DMS53 treated with DMSO at 0.1 percent for 48 hours (cell line): Measurements from ENCODE around the gene OR1F1.
A peak's percentile ranks its signal among the peaks of the same experiment; 100 is the strongest.
"Not testable (repeated sequence)": the region's sequence is repeated elsewhere in the genome, so short reads cannot be mapped to it uniquely, and the experiment has no call there.

Experiments used
- DNase-seq: peaks from one replicate; lab custom pipeline; 2025; ENCODE audit not compliant: unreplicated experiment; lab: John Stamatoyannopoulos, UW

Gene OR1F1

DNA sequence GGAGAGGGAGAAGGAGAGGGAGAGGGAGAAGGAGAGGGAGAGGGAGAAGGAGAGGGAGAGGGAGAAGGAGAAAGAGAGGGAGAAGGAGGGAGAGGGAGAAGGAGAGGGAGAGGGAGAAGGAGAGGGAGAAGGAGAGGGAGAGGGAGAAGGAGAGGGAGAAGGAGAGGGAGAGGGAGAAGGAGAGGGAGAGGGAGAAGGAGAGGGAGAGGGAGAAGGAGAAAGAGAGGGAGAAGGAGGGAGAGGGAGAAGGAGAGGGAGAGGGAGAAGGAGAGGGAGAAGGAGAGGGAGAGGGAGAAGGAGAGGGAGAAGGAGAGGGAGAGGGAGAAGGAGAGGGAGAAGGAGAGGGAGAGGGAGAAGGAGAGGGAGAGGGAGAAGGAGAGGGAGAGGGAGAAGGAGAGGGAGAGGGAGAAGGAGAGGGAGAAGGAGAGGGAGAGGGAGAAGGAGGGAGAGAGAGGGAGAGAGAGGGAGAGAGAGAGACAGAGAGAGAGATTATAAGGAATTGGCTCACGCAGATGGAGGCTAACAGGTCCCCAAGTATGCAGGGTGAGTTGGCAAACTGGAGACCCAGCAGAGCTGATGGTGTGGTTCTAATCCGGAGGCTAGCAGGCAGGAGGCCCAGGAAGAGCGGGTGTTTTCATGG lies 9.8 kb downstream of the OR1F1 start:
- not testable (repeated sequence) for DNase-seq

DNA sequence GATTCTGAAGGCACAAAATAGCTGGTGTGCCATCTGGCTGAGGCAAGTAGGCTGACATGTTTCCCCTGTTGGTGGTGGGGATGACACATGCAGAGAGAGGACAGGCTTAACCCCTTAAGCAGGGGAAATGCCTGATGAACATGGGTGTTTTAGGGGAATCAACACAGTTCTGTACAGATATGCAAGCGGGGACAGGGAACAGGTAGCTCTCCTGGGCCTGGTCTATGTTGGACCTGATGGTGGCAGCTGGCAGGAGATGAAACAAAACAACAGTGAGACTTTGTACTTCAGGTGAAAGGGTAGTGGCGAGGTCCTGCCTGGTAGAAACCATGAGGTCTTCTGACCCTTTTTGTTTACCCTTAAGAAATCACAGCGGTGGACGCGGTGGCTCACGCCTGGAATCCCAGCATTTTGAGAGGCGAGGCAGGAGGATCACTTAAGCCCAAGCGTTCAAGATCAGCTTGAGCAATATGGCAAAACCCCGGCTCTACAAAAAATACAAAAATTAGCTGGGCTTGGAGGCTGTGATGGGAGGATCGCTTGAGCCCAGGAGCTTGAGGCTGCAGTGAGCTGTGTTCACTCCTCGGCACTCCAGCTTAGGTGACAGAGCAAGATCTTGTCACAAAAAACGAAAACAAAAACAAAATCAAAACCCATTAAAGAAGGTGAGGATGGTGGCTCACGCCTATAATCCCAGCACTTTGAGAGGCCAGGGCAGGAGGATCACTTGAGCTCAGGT lies 10.5 kb downstream of the OR1F1 start:
- DNase-seq, result no peak

- DNase-seq, result no peak
These were observed 15.0 kb downstream of the OR1F1 start for GRCh38 chr16:3202903-3203539.

DNA sequence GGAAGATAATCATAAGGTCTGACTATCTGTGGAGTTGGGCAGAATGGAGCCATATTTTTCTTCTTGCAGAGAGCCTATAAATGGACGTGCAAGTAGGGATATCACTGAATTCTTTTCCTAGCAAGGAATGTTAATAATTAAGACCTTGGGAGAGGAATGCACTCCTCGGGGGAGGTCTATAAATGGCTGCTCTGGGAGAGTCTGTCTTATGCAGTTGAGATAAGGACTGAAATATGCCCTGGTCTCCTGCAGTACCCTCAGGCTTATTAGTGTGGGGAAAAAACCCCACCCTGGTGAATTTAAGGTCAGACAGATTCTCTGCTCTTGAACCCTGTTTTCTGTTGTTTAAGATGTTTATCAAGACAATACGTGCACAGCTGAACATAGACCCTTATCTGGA lies 17.9 kb downstream of the OR1F1 start:
- not testable (repeated sequence) for DNase-seq

DNA sequence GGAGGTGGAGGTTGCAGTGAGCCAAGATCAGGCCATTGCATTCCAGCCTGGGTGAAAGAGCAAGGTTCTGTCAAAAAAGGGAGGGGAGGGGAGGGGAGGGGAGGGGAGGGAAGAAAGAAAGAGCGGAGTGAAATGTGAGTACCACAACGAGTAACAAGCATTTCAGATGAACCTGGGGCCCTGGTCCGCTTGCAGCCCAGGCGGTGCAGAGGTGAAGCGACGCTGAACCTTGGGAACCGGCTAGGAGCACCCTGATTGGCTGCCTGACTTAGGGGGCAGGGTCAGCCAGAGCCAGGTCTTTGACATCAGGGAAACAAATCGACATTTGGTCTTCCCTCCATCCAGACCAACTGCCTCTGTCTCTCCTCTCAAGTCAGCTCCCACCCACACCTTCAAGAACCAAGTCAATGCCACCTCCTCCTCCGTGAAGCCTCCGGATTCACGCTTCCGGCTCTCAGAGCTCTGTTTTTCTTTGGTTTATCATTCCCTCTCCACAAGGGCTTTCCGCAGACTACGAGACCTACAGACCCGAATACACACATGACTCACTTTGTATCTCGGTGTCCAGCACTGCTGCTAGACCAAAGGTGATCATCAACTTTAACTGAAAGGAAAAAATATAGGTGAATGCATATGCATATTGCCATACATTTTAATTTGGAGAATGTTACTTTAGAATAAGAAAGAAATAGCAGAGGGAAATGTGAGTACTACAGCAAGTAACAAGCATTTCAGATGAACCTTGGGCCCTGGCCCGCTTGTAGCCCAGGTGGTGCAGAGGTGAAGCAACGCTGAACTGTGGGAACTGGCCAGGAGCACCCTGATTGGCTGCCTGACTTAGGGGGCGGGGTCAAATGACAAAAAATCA lies 19.3 kb downstream of the OR1F1 start:
- no peak for DNase-seq

DNA sequence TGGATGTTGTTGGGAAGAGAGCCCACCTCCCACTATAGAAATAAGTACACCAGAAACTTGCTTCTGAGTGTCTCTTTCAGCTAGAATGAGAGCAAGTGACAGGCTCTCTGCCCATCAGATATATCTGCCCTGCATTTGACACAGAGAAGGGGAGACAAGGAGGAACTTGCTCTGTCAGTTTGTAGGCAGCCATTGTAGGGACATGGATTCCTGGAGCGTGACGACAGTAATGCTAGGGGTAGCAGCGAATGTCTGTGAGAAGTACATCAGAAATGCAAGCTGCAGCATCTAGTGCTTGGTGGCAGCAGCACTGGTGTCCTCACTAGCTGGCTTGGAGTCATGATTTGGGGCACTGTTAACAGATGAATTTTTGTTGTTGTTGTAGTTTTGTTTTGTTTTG lies 24.0 kb downstream of the OR1F1 start:
- no peak for DNase-seq

- DNase-seq, result no peak
These were observed 24.6 kb downstream of the OR1F1 start for GRCh38 chr16:3212567-3212966.

GRCh38 chr16:3214904-3215600 lies 27.0 kb downstream of the OR1F1 start:
- no peak for DNase-seq

- DNase-seq, result no peak
These were observed 27.7 kb downstream of the OR1F1 start for GRCh38 chr16:3215601-3216262.

- DNase-seq, result no peak
These were observed 28.2 kb downstream of the OR1F1 start for GRCh38 chr16:3216263-3216640.

DNA sequence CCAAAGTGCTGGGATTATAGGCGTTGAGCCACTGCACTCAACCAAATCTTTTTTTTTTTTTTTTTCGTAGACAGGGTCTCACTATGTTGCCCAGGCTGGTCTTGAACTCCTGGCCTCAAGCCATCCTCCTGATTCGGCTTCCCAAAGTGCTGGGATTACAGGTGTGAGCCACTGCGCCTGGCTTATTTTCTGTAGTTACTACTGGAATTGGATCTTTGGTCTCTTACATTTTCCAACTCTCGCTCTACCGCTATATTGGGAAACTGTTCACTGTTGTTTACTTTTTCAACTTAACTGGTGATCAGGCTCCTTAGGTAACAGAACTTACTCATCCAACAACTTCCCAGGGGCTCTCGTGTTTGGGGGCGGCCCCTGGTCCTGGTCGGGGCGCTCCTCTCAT lies 32.8 kb downstream of the OR1F1 start:
- DNase-seq, result no peak

- DNase-seq, result no peak
These were observed 36.0 kb downstream of the OR1F1 start for GRCh38 chr16:3223913-3224515.

DNA sequence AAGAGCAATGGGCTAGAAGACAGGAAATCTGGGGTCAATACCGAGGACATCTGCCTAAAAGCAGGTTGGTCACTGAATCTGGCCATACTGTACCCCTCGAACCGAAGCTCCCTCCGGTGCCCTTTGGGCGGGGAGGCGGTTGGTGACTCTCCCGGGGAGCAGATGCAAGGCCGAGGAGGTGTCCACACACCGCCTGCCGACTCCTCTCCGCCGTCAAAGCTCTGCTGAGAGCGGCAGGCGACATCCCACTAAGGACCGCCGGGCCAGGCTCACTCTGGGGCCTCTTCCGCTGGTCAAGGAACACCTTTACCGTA lies 46.5 kb downstream of the OR1F1 start:
- DNase-seq, result no peak

DNA sequence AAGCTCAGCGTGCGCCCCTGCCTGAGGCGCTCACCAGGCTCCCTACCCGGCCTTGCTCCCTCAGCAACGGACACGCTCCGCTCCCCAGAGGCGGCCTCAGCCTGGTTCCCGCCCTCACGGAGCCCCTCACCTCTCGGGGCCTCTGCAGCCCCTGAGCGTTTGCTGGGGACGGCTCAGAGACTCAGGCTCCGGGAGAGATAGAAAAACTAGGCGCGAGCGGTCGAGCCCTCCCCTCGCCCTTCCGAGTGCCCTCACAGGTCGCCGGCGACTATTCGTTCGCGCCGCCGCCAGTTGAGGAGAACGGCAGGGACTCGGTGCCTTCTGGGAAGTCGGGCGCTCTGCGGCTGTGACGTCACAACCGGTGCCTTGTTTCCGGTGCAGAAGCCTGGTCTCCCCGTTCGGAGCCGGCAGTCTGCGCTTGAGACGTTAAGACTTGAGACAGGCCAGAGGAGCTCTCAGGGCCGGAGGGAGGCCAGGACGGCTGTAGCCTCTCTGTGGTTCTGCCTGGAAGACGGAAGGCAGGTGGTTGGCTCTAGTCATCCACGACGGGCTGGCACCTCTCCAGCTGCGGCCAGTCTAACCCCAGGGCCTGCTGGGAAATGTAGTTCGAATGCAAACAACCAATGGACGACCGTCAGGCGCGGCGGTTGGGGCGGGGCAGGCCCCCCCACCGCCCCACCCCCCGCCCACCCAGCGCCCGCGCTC lies 47.0 kb downstream of the OR1F1 start, which contains the start of gene ZNF200:
Gene ZNF200, minus strand, starts transcription at position 302 of the 705 bp plus-strand sequence. CDS start 1,403 bp downstream, outside the sequence.
- peak; percentile 82 for DNase-seq

- peak; percentile 23 for DNase-seq
These were observed 48.1 kb downstream of the OR1F1 start for GRCh38 chr16:3235856-3236669.

- DNase-seq, result no peak
These were observed 53.8 kb downstream of the OR1F1 start for GRCh38 chr16:3241761-3242160.

- no peak for DNase-seq
These were observed 54.7 kb downstream of the OR1F1 start for GRCh38 chr16:3242709-3243108.

- no peak for DNase-seq
These were observed 55.9 kb downstream of the OR1F1 start for GRCh38 chr16:3243882-3244281.
